Activated T-helper 1 cell treated with anti-CD3 and anti-CD28 coated beads, Interleukin-2, amount 50 U/mL, for 16 hours (primary cell): Measurements from ENCODE around the gene NXPE4.
"Not testable (repeated sequence)": the region's sequence is repeated elsewhere in the genome, so short reads cannot be mapped to it uniquely, and the experiment has no call there.

Experiments used
- DNase-seq, 2 donors: peaks; one replicate each; pipeline ENCODE4 v3.0.0-alpha.2; 2020; ENCODE audit warnings: low read depth in 1 of 2, low spot score in 1 of 2

NXPE4 gene

DNA sequence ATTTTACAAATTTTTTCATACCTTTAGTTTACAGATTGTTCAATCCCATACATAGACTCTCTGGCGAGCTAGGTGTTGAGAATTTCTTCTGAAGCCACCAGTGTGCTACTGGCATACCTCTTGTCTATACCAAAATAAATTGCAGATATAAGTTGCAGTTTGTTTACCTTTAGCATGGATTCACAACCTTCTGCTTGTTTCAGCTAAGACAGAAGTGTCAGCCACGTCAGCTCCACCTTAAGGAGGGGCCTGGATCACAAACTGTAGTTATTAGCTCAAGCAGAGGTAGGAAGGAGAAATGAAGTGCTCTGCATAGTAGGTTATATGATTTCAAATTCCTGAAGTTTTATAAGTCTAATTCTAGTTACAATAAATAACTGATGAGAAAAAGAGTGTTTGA lies at the start of gene NXPE4:
Gene NXPE4 (minus strand): TSS at position 216 of the 400 bp plus-strand sequence. CDS start 1,027 bp downstream, outside the sequence.
- DNase-seq: no peak

- DNase-seq: not testable (repeated sequence)
Measured at GRCh38 chr11:114639440-114639839, 43.9 kb upstream of the NXPE4 start.

DNA sequence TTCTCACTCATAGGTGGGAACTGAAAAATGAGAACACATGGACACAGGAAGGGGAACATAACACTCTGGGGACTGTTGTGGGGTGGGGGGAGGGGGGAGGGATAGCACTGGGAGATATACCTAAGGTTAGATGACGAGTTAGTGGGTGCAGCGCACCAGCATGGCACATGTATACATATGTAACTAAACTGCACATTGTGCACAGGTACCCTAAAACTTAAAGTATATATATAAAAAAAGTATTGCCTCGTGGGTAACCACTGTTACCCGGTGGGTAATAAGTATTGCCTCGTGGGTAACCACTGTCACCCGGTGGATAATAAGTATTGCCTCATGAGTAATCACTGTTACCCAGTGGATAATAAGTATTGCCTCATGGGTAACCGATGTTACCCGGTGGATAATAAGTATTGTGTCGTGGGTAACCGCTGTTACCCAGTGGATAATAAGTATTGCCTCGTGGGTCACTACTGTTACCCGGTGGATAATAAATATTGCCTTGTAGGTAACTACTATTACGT lies 35.9 kb upstream of the NXPE4 start:
- DNase-seq: not testable (repeated sequence)

GRCh38 chr11:114625294-114625693 lies 29.7 kb upstream of the NXPE4 start:
- no peak for DNase-seq

- no peak for DNase-seq
Measured at GRCh38 chr11:114624455-114625207, 29.0 kb upstream of the NXPE4 start.

DNA sequence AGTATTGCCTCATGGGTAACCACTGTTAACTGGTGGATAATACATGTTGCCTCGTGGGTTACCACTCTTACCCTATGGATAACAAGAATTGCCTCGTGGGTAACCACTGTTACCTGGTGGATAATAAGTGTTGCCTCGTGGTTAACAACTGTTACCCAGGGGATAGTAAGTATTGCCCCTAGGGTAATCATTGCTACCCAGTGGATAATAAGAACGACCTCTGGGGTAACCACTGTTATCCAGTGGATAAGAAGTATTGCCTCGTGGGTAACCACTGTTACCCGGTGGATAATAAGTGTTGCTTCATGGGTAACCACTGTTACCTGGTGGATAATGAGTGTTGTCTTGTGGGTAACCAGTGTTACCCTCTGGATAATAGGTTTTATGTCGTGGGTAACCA lies 28.1 kb upstream of the NXPE4 start:
- no peak for DNase-seq

DNA sequence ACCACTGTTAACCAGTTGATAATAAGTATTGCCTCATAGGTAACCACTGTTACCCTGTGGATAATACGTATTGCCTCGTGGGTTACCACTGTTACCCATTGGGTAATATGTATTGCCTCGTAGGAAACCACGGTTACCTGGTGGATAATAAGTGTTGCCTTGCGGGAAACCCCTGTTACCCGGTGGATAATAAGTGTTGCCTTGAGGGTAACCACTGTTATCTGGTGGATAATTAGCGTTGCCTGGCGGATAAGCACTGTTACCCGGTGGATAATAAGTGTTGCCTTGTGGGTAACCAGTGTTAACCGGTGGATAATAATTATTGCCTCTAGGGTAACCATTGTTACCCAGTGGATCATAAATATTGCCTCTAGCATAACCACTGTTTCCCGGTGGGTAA lies 27.3 kb upstream of the NXPE4 start:
- DNase-seq: no peak

GRCh38 chr11:114621950-114622809 lies 26.6 kb upstream of the NXPE4 start:
- no peak for DNase-seq

- no peak for DNase-seq
Measured at GRCh38 chr11:114621072-114621471, 25.5 kb upstream of the NXPE4 start.

- DNase-seq: no peak
Measured at GRCh38 chr11:114619659-114620173, 24.1 kb upstream of the NXPE4 start.

DNA sequence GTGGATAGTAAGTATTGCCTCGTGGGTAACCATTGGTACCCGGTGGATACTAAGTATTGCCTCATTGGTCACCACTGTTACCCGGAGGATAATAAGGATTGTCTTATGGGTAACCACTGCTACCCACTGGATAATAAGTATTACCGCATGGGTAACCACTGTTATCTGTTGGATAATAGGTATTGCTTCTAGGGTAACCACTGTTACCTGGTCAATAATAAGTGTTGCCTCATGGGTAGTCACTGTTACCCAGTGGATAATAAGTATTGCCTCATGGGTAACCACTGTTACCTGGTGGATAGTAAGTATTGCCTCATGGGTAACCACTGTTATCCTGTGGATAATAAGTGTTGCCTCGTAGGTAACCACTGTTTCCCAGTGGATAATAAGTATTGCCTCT lies 22.6 kb upstream of the NXPE4 start:
- DNase-seq: no peak

GRCh38 chr11:114617157-114618124 lies 21.9 kb upstream of the NXPE4 start:
- no peak for DNase-seq

DNA sequence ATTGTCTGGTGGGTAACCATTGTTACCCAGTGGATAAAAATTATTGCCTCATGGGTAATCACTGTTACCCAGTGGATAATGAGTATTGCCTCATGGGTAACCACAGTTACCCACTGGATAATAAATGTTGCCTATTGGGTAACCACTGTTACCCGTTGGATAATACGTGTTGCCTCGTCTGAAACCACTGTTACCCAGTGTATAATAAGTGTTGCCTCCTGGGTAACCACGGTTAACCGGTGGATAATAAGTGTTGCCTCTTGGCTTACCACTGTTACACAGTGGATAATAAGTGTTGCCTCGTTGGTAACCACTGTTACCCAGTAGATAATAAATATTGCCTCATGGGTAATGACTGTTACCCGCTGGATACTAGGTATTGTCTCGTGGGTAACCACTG lies 20.9 kb upstream of the NXPE4 start:
- no peak for DNase-seq

DNA sequence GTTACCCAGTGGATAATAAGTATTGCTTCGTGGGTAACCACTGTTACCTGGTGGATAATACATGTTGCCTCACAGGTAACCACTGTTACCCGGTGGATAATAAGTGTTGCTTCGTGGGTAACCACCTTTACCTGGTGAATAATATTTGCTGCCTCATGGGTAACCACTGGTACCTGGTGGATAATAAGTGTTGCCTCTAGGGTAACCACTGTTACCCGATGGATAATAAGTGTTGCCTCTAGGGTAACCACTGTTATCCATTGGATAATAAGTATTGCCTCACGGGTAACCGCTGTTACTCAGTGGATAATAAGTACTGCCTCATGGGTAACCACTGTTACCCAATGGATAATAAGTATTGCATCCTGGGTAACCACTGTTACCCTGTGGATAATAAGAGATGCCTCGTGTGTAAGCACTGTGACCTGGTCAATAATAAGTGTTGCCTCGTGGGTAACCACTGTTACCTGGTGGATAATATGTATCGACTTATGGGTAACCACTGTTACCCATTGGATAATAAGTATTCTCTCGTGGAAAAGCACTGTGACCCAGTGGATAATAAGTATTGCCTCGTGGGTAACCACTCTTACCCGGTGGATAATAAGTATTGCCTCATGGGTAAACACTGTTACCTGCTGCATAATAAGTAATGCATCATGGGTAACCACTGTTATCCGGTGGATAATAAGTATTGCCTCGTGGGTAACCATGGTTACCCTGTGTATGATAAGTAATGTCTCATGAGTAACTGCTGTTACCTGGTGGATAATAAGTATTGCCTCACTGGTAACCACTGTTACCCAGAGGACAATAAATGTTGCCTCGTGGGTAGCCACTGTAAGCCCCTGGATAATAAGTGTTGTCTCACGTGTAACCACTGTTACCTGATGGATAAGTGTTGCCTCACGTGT lies 20.1 kb upstream of the NXPE4 start:
- DNase-seq: no peak

GRCh38 chr11:114614127-114614720 lies 18.6 kb upstream of the NXPE4 start:
- no peak for DNase-seq

GRCh38 chr11:114613094-114613493 lies 17.5 kb upstream of the NXPE4 start:
- not testable (repeated sequence) for DNase-seq

GRCh38 chr11:114612686-114613085 lies 17.1 kb upstream of the NXPE4 start:
- no peak for DNase-seq

- DNase-seq: not testable (repeated sequence)
Measured at GRCh38 chr11:114612199-114612598, 16.6 kb upstream of the NXPE4 start.
